Islet of Langerhans (tissue), 1 donor: ENCODE measurements around the gene TMEM54.

Experiments
- FAIRE-seq: peaks from one replicate; lab custom pipeline; 2011; peaks lifted over from hg19 to GRCh38; lab: Jason Lieb, UNC

TMEM54 gene

DNA sequence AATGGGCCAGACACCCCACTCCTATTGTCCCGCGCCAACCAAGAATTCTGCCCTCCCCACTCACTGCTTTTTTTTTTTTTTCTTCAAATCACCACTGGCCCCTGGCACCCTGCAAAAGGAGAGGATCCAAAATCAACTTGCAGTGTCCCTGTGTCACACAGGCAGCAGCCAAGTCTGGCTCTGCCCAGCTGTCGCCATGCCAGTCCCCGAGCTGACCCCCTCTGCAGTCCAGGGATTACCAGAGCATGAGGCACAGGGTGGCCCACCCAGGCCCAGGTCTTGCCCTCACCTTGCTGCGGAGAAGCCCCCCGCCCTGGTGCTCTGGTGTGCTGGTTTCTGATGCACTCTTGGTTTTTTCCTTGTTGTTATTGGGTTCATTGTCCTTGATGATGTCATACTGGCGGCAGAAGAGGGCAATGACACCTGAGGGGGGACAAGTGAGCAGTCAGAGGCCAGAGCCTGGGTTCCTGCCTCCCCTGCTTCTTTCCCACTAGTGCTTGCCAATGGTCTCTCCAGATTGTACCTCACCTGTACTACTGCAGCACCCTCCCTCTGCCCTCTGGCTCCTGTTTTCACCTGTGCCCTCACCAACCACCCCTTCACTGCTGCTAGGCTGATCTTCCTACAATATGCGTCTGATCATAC is 36.7 kb downstream of the TMEM54 start:
- no peak for FAIRE-seq

DNA sequence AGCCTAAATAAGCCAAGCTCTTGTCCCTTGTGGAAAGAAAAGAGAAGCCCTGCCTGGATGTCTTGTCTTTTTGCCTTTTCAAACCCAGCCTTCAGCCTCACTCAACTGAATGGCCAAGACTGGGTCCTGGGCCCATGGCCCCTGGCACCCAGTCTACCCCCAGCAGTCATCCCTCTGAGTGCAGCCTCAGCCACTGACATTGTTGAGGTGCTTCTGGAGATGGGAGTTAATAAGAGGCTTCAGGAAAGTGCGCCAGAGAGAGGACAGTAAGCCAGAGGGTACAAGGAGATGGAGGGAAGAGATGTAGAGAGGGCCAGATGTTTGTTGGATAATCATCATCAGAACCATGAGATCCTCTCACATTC is 37.3 kb downstream of the TMEM54 start:
- no peak for FAIRE-seq

DNA sequence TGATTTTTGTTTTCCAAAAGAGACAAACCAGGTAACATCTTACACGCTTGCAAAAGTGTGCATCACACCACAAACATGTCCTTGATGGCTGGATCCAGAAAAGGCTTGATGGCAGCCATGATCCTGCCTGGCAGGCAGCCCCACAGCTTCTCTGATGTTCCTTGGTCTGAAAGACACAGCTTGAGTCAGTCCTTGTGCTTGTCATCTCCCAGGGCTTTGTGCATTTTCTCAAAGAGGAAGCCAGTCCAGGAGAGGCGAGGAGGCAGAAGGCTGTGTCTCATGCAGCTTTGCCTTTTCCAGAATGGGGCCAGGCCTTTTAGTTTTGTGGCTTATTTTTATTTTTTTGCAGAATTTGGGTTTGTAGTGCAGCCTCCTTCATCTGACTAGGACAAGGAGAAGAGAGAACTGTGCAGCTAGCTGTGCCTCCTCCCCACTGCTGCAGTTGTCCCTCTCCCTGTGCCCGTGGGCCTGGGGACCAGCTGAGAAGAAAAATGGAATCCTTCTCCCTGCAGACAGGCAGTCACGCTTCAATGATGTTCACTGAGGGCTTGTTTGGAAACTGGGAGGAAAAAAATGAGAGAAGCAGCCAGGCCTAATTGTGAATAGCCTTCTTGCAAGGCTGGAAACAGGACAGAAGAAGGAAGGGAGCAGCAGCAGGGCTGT is 37.8 kb downstream of the TMEM54 start:
- FAIRE-seq = no peak

DNA sequence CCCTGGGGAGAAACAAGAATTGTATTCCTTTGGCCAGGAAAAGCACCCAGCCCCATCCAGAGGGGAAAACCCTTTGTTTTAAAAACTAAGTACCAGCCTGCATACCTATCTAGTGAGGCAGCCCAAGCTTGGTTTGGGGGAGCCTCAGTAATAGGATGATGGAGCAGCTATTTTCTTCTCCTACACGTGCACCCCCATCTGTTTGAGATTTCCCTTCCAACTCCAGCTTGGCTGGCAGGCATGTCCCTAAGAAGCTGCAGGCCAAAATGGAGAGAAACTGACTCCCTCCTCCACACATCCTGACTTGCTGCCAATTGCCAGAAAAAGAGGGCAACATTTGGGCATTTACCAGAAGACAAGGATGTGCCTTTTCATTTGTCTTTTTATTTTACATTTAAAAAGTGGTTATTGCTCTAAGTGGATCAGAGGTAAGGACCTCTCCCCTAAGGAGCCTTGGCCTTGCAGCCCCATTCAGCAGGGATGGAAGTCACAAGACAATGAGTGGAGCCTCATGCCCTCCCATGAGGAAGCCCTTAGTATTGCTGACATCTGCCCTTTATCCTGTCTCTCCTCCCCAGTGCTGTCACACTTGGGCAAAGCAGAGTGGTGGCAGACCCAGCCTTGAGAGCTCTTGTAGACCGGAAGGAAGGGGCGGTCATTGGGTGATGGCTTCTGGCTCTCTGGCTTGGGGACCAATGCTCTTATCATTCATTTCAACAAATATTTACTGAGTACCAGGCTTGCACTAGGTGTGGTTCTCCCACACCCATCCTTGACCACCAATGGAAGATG is 39.1 kb downstream of the TMEM54 start:
- no peak for FAIRE-seq

DNA sequence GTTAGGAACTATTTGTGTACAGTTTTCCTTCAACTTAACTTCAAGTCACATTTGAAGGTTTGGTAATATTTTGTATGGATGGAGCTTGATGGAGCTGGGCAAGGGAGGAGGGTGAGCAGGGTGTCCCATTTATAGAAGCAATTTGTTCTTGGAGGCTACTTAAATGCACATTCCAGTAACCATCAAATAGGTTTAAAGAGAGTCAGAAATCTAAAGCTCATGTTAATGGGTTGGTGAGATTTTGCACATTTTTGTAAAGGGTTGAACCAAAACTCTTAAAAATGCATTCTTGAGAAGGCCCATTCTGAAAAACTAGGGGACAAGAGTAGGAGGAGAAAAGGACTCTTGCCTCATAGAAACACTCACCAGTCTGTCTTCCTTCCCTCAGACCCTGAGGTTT is 40.6 kb downstream of the TMEM54 start:
- FAIRE-seq = no peak

DNA sequence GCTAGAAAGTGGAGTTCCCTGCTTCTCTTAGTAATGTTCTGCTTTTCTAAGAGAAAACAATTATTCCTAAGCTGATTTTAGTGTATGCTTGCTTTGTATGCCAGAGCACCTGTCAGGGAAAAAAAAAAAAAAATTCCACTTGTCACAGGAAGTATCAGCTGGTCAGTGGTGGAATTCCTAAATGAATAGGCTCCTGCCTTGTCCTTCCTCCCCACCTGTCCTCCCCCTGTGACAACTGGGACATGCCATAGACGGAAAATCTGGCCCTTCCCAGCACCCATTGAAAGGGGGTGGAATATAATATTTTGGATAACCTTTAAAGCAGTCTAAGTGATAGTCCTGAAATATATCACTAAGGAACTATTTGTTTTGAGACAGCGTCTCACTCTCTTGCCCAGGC is 41.3 kb downstream of the TMEM54 start:
- FAIRE-seq = no peak

DNA sequence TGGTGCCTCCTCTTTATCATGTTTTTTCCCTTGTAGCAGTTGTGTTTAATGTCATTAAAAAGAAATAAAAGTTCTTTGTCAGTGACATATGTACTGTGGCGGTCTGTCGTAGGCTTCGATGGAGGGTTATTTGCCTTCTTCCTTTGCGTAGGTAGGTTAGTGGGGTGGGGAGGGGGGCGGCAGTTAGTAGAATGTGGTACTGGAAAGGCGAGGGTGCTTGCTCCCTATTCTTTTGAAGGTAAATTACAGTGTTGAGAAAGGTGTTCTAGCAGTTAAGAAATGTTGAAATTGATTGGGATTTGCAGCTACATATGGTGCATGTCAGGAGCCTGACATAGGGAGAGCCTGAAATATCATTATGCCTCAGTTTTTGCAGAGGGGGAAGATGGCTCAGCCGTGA is 42.4 kb downstream of the TMEM54 start:
- no peak for FAIRE-seq

DNA sequence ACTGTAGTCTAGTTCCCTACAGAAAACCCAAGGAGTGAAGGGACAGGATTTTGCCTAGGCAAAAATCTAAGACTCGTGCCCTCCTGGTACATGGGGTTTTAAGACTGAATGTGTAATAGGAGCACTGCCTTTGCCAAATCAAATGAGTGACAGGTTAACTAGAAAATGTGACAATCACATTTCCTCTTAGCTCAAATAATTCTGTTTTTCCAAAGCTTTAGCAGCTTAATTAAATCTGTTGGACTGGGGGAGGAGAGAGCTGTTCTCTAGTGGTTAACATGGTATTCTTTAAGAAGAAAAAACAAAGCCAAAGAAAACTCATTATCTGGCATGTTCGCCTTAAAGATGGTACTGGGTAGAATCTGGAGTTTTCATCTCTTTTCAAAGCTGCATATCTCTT is 43.1 kb downstream of the TMEM54 start:
- FAIRE-seq = no peak

DNA sequence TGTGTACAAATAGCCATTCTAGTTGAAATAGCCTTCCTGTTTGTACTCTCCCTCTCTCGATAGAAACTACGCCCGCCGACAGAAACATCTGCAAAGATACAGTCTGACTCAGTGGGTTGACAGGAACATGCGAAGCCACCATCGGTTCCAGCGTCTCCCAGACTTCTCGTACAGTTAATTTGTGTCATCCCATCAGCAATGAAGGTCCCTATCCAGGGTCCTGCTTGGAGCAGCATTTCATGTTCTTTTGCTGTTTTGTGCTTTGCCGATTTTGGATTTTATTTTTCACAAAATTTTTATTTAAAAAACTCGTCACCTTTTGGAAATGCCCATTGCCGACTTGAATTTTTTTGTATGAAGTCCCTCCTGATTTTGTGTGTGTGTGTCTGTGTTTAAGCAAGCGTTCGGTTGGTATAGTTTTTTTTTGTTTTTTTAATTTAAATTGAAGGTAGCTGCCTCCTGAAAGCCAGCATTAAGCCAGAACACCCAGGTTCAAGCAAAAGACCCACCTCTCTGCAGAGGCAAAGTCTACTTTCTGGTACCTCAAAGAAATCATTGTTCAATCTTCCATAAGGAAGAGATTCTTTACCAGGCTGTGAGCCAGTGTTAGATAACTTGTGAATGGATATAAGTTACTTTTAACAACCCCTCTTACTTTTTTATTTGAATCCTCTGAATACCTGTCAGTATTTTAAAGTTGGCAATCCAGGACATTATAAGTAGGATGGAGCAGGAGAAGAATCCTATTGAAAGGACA is 45.1 kb downstream of the TMEM54 start:
- FAIRE-seq = no peak

DNA sequence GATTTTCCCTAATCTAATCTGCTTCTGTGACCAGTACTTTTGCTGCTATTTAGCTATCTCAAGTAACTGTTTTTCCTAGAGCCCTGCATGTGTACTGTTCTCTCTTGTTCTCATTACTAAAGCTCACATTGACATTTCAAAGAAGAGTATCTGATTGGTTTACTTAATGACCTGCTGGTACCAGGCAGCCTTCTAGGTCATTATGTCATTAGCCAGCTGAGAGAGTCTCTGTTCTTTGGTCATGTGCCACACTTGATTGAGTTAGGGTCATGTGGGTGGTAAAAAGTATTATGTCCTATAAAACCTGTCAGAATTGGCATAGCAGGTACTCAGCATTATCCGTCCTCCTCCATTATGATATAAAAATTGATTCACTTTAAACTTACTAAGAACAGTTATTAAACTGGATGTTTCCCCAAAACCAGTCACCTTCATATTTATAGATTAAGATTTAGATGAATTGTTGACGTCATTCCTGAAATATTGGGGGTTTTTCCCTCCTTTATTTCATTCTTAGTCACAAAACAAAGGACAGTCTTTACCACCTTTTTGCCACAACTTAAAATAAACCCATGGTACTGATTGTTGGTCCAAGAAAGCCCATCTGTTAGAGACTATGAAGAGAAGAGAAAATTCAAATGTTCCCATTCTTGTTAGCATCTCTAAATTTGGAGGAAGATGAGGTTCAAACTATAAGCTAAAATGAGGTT is 52.7 kb downstream of the TMEM54 start:
- peak; percentile 73 for FAIRE-seq
